MCF 10A (cell line): ENCODE data around the gene SARDH. TPM values are rescaled to one million over a fixed set of nuclear protein-coding genes. Genes with fewer than 3 reads are reported as not detected.

Source experiments
- BruUV-seq: library from RNA; stranded (reverse); fragments of 400-500 nt; replicated peaks from 2 replicates; lab custom pipeline; 2021; lab: Mats Ljungman, UMichigan
- CTCF ChIA-PET: fragments of 300-600 bp; sonication (Branson Sonifier 250); formaldehyde crosslinking; extraction: SDS; loops from one replicate; lab custom pipeline; 2021; ENCODE audit warnings: antibody characterized with exemption, inconsistent platforms; lab: Yijun Ruan, JAX
- POLR2A ChIA-PET: fragments of 300-600, 350-650 bp; sonication (Branson Sonifier 250); formaldehyde crosslinking; extraction: SDS; loops from one replicate; lab custom pipeline; 2020; ENCODE audit warnings: antibody characterized with exemption, inconsistent platforms; lab: Yijun Ruan, JAX
- DNase-seq: peaks from one replicate; pipeline ENCODE4 v3.0.0-alpha.2; 2018; ENCODE audit not compliant: unreplicated experiment
- H3K27ac Mint-ChIP-seq: one replicate; pipeline ENCODE4 v1.8.0; 2022; ENCODE audit warnings: mild to moderate bottlenecking, low read depth, mixed read lengths; ENCODE audit not compliant: unreplicated experiment
- H3K27me3 Mint-ChIP-seq: one replicate; pipeline ENCODE4 v1.8.0; 2022; ENCODE audit warnings: mixed read lengths; ENCODE audit not compliant: insufficient read depth, unreplicated experiment
- H3K36me3 Mint-ChIP-seq: one replicate; pipeline ENCODE4 v1.8.0; 2022; ENCODE audit warnings: mild to moderate bottlenecking, moderate library complexity, mixed read lengths; ENCODE audit not compliant: insufficient read depth, unreplicated experiment
- H3K4me1 Mint-ChIP-seq: one replicate; pipeline ENCODE4 v1.8.0; 2022; ENCODE audit warnings: mixed read lengths; ENCODE audit not compliant: insufficient read depth, unreplicated experiment
- H3K4me3 Mint-ChIP-seq: one replicate; pipeline ENCODE4 v1.8.0; 2022; ENCODE audit warnings: mild to moderate bottlenecking, moderate library complexity, mixed read lengths; ENCODE audit not compliant: unreplicated experiment
- H3K9me3 Mint-ChIP-seq: one replicate; pipeline ENCODE4 v1.8.0; 2022; ENCODE audit warnings: mixed read lengths; ENCODE audit not compliant: unreplicated experiment
- CTCF ChIP-seq: fragments of 200-600 bp; IDR thresholded peaks from one replicate; pipeline ENCODE4 v1.8.0; 2022; ENCODE audit warnings: antibody characterized with exemption, mild to moderate bottlenecking; ENCODE audit not compliant: unreplicated experiment
- intact Hi-C: fragments of 100-400 bp; cut with micrococcal nuclease; formaldehyde crosslinking; loops from 2 replicates; pipeline ENCODE4 v1.14.1; 2022
- total RNA-seq: library from RNA; stranded (reverse); gene quantifications from 2 replicates; pipeline ENCODE4 v1.2.3, GENCODE V29; 2022

SARDH gene
- total RNA-seq, 1 experiment from 2014 or later, result not detected

GRCh38 chr9:133729617-133730281 lies 8.4 kb downstream of the SARDH start:
- no peaks in the 10 kb centered on the region for H3K36me3 Mint-ChIP-seq
- no peaks in the 10 kb centered on the region for H3K4me1 Mint-ChIP-seq
- H3K4me3 Mint-ChIP-seq, result no peak overlapping the region
- BruUV-seq, result no TSS peak
- no peak for TF ChIP-seq CTCF
- ChIA-PET POLR2A (no interaction called here), CTCF (no interaction called here)
- no peak for DNase-seq
- H3K27me3 Mint-ChIP-seq, result peaks cover 57% of the 10 kb centered on the region
- H3K27ac Mint-ChIP-seq, result no peak overlapping the region
- no peaks in the 10 kb centered on the region for H3K9me3 Mint-ChIP-seq
- intact Hi-C loops, result no loop called here

GRCh38 chr9:133728856-133729616 lies 9.1 kb downstream of the SARDH start:
- intact Hi-C loops, result no loop called here
- CTCF ChIA-PET, result no interaction called here
- no TSS peak for BruUV-seq
- no peaks in the 10 kb centered on the region for H3K36me3 Mint-ChIP-seq
- POLR2A ChIA-PET, result no interaction called here
- TF ChIP-seq CTCF, result no peak
- no peak overlapping the region for H3K4me3 Mint-ChIP-seq
- H3K27ac Mint-ChIP-seq, result no peak overlapping the region
- H3K9me3 Mint-ChIP-seq, result no peaks in the 10 kb centered on the region
- peaks cover 64% of the 10 kb centered on the region for H3K27me3 Mint-ChIP-seq
- no peaks in the 10 kb centered on the region for H3K4me1 Mint-ChIP-seq
- DNase-seq, result no peak

- Mint-ChIP-seq H3K9me3 (no peaks in the 10 kb centered on the region), H3K27ac (no peak overlapping the region), H3K36me3 (no peaks in the 10 kb centered on the region), H3K4me1 (no peaks in the 10 kb centered on the region), H3K27me3 (peaks cover 75% of the 10 kb centered on the region), H3K4me3 (no peak overlapping the region)
- POLR2A ChIA-PET, result no interaction called here
- DNase-seq, result no peak
- BruUV-seq, result no TSS peak
- CTCF ChIA-PET, result interaction anchor here (0.7 to 2.0 kb wide), 3 partner anchors 15 to 267 kb away, joined by 3 to 7 read pairs (median 4); no protein-coding TSS in a partner anchor
- no peak for TF ChIP-seq CTCF
- intact Hi-C loops, result no loop called here
Measured at GRCh38 chr9:133727876-133728441, 10.2 kb downstream of the SARDH start.

GRCh38 chr9:133727277-133727875 lies 10.8 kb downstream of the SARDH start:
- H3K4me1 Mint-ChIP-seq, result no peaks in the 10 kb centered on the region
- H3K27me3 Mint-ChIP-seq, result peaks cover 81% of the 10 kb centered on the region
- DNase-seq, result no peak
- BruUV-seq, result no TSS peak
- no peak for TF ChIP-seq CTCF
- H3K4me3 Mint-ChIP-seq, result no peak overlapping the region
- no peaks in the 10 kb centered on the region for H3K36me3 Mint-ChIP-seq
- intact Hi-C loops, result no loop called here
- H3K9me3 Mint-ChIP-seq, result no peaks in the 10 kb centered on the region
- ChIA-PET CTCF (interaction anchor here (0.5 to 2.0 kb wide), 8 partner anchors 15 to 541 kb away, joined by 3 to 7 read pairs (median 4); partner anchors contain the start of genes SURF1 and SURF2), POLR2A (no interaction called here)
- H3K27ac Mint-ChIP-seq, result no peak overlapping the region
